ENCODE results near the gene LRRC58.

Gene LRRC58

GRCh38 chr3:120280566-120280965 lies 68.6 kb downstream of the LRRC58 start:
- TF ChIP-seq EZH2 (IDR thresholded peaks at IDR 0.05) (no peak), POLR2AphosphoS5 (IDR thresholded peaks at IDR 0.05; ENCODE audit: borderline replicate concordance, low read depth, low read length) (no peak), FOXP2 (optimal IDR thresholded peaks at IDR 0.05; ENCODE audit: control extremely low read depth, extremely low read length, insufficient read depth) (no peak)
- no peak for DNase-seq (ENCODE audit: low read depth, low spot score)
- no peaks in the 10 kb centered on the region for H3K36me3 ChIP-seq (ENCODE audit: insufficient read depth, low read length)

GRCh38 chr3:120280026-120280425 lies 69.1 kb downstream of the LRRC58 start:
- no peak for DNase-seq (ENCODE audit: low read depth, low spot score)
- TF ChIP-seq POLR2AphosphoS5 (IDR thresholded peaks at IDR 0.05; ENCODE audit: borderline replicate concordance, low read depth, low read length) (no peak), FOXP2 (optimal IDR thresholded peaks at IDR 0.05; ENCODE audit: control extremely low read depth, extremely low read length, insufficient read depth) (no peak), EZH2 (IDR thresholded peaks at IDR 0.05) (no peak)
- Histone ChIP-seq H3K9me3 (ENCODE audit: low read depth, low read length) (no peaks in the 10 kb centered on the region), H3K27ac (no peak overlapping the region), H3K36me3 (ENCODE audit: insufficient read depth, low read length) (no peaks in the 10 kb centered on the region), H3K9ac (ENCODE audit: insufficient read length) (no peak overlapping the region), H3K4me3 (no peak overlapping the region)

More at GRCh38 chr3:120280566-120280965, 68.6 kb downstream of the LRRC58 start:
- H3K4me3 ChIP-seq: no peak overlapping the region
- no peak overlapping the region for H3K9ac ChIP-seq (ENCODE audit: insufficient read length)
- H3K9me3 ChIP-seq (ENCODE audit: low read depth, low read length): no peaks in the 10 kb centered on the region
- H3K27ac ChIP-seq: no peak overlapping the region

GRCh38 chr3:120276767-120277166 lies 72.4 kb downstream of the LRRC58 start:
- no peaks in the 10 kb centered on the region for H3K9me3 ChIP-seq (ENCODE audit: low read depth, low read length)
- H3K27ac ChIP-seq: no peak overlapping the region
- no peak overlapping the region for H3K4me3 ChIP-seq
- no peaks in the 10 kb centered on the region for H3K36me3 ChIP-seq (ENCODE audit: insufficient read depth, low read length)
- no peak overlapping the region for H3K9ac ChIP-seq (ENCODE audit: insufficient read length)
- DNase-seq (ENCODE audit: low read depth, low spot score): no peak
- TF ChIP-seq EZH2 (IDR thresholded peaks at IDR 0.05): no peak

- Histone ChIP-seq H3K9ac (ENCODE audit: insufficient read length) (no peak overlapping the region), H3K4me3 (no peak overlapping the region), H3K36me3 (ENCODE audit: insufficient read depth, low read length) (no peaks in the 10 kb centered on the region), H3K27ac (no peak overlapping the region), H3K9me3 (ENCODE audit: low read depth, low read length) (no peaks in the 10 kb centered on the region)
- DNase-seq (ENCODE audit: low read depth, low spot score): no peak
- TF ChIP-seq POLR2AphosphoS5 (IDR thresholded peaks at IDR 0.05; ENCODE audit: borderline replicate concordance, low read depth, low read length) (no peak), FOXP2 (optimal IDR thresholded peaks at IDR 0.05; ENCODE audit: control extremely low read depth, extremely low read length, insufficient read depth) (no peak), EZH2 (IDR thresholded peaks at IDR 0.05) (no peak)
Measured at GRCh38 chr3:120275618-120276017, 73.5 kb downstream of the LRRC58 start.

GRCh38 chr3:120274739-120275167 lies 74.4 kb downstream of the LRRC58 start:
- no peak overlapping the region for H3K9ac ChIP-seq (ENCODE audit: insufficient read length)
- H3K36me3 ChIP-seq (ENCODE audit: insufficient read depth, low read length): no peaks in the 10 kb centered on the region
- H3K27ac ChIP-seq: no peak overlapping the region
- no peaks in the 10 kb centered on the region for H3K9me3 ChIP-seq (ENCODE audit: low read depth, low read length)
- no peak for DNase-seq (ENCODE audit: low read depth, low spot score)
- H3K4me3 ChIP-seq: no peak overlapping the region
- no peak for TF ChIP-seq FOXP2 (optimal IDR thresholded peaks at IDR 0.05; ENCODE audit: control extremely low read depth, extremely low read length, insufficient read depth)
- TF ChIP-seq EZH2 (IDR thresholded peaks at IDR 0.05): no peak
- TF ChIP-seq POLR2AphosphoS5 (IDR thresholded peaks at IDR 0.05; ENCODE audit: borderline replicate concordance, low read depth, low read length): no peak

Measured in SK-N-MC (cell line).